K562 (cell line): ENCODE measurements around the gene IKZF4. TPM values are rescaled to one million over a fixed set of nuclear protein-coding genes. Genes with fewer than 3 reads are reported as not detected.

Source experiments
- ATF7 ChIP-seq: fragments of 450-650 bp; IDR thresholded peaks from 2 replicates; pipeline ENCODE4 v1.7.1; 2014; ENCODE audit warnings: mild to moderate bottlenecking, moderate library complexity
- CREM ChIP-seq: IDR thresholded peaks from 2 replicates; pipeline ENCODE4 v1.6.1; 2014; ENCODE audit warnings: antibody characterized with exemption, low read depth
- DPF2 ChIP-seq: fragments of 450-650 bp; IDR thresholded peaks from 2 replicates; pipeline ENCODE4 v1.6.1; 2016
- ELF2 ChIP-seq: fragments of 250-450 bp; sonication (Bioruptor Pico); IDR thresholded peaks from 2 replicates; pipeline ENCODE4 v1.5.0; 2021; ENCODE audit warnings: mild to moderate bottlenecking
- HDAC2 ChIP-seq: fragments of 450-650 bp; IDR thresholded peaks from 2 replicates; pipeline ENCODE4 v1.6.1; 2016; ENCODE audit warnings: mild to moderate bottlenecking
- MCM5 ChIP-seq: fragments of 450-650 bp; IDR thresholded peaks from 2 replicates; pipeline ENCODE4 v1.6.1; 2016; ENCODE audit warnings: low read depth
- NFE2L1 ChIP-seq: fragments of 450-650 bp; IDR thresholded peaks from 2 replicates; pipeline ENCODE4 v1.6.1; 2016; ENCODE audit warnings: missing genetic modification characterization, low read depth, mild to moderate bottlenecking, missing compliant biosample characterization, moderate library complexity, borderline replicate concordance
- POLR2G ChIP-seq: fragments of 200-400 bp; formaldehyde crosslinking; IDR thresholded peaks from 2 replicates; pipeline ENCODE4 v1.6.1; 2017; ENCODE audit warnings: low read depth, mild to moderate bottlenecking, antibody characterized with exemption, low read length, moderate library complexity
- PURB ChIP-seq: sonication (generic); formaldehyde crosslinking; IDR thresholded peaks from 2 replicates; pipeline ENCODE4 v1.9.0; 2021; ENCODE audit warnings: low read depth, mild to moderate bottlenecking, missing genetic modification reagents
- RBFOX2 ChIP-seq: fragments of 200-400 bp; formaldehyde crosslinking; IDR thresholded peaks from 2 replicates; pipeline ENCODE4 v1.6.1; 2017; ENCODE audit warnings: low read depth, mild to moderate bottlenecking, low read length, moderate library complexity
- ZC3H4 ChIP-seq: sonication (generic); formaldehyde crosslinking; IDR thresholded peaks from 2 replicates; pipeline ENCODE4 v1.9.0; 2021; ENCODE audit warnings: missing genetic modification reagents, borderline replicate concordance
- ZNF3 ChIP-seq: fragments of 250-450 bp; sonication (Bioruptor Pico); IDR thresholded peaks from 2 replicates; pipeline ENCODE4 v1.5.0; 2021; ENCODE audit warnings: mild to moderate bottlenecking, moderate library complexity
- polyA plus RNA-seq, 8 experiments: library from polyadenylated mRNA; depleted of rRNA in 4 of 8; stranded (reverse) in 5 of 8; unstranded in 3 of 8; fragments of >200 nt; fragmentation: Nextera tagmentation in 2 of 8; fragmentation: Illumina TruSeq in 1 of 8; extraction: Ambion mirVana in 2 of 8; extraction: Trizol in 1 of 8; gene quantifications; 2 replicates each; pipeline versions ENCODE4 v1.2.1 to v1.2.3, GENCODE V29; 2011 to 2014; ENCODE audit warnings: inconsistent platforms in 1 of 8, missing spikeins in 1 of 8
- total RNA-seq, 7 experiments: library from RNA; depleted of rRNA in 6 of 7; stranded (reverse); fragments of >200 nt in 6 of 7; fragmentation: Illumina TruSeq in 2 of 7; extraction: Trizol in 2 of 7; gene quantifications; 2 replicates each; pipeline versions ENCODE4 v1.2.1 to v1.2.3, GENCODE V29; 2011 to 2021; ENCODE audit warnings: low replicate concordance in 1 of 7
- TF ChIP-seq, protein P1 (sequence below): fragments of 200-800 bp; sonication (Bioruptor generic); IDR thresholded peaks from 2 replicates; pipeline ENCODE4 v1.6.1; 2017; ENCODE audit warnings: missing genetic modification characterization, missing compliant biosample characterization
- TF ChIP-seq, protein P2 (sequence below): fragments of 250-450 bp; sonication (Bioruptor Pico); IDR thresholded peaks from 2 replicates; pipeline ENCODE4 v1.9.0; 2021; ENCODE audit warnings: mild to moderate bottlenecking, inconsistent platforms
- TF ChIP-seq, protein P3 (sequence below): sonication (generic); formaldehyde crosslinking; IDR thresholded peaks from 2 replicates; pipeline ENCODE4 v1.4.0; 2020; ENCODE audit warnings: mild to moderate bottlenecking, missing genetic modification reagents
- TF ChIP-seq, protein P4 (sequence below), 2 experiments: IDR thresholded peaks in 1 of 2; conservative IDR thresholded peaks in 1 of 2; 2 replicates each; pipeline ENCODE4 v1.6.1; 2016; ENCODE audit warnings: low read depth in 2 of 2, mild to moderate bottlenecking in 1 of 2, missing compliant biosample characterization in 1 of 2, missing genetic modification characterization in 1 of 2, moderate library complexity in 1 of 2
- TF ChIP-seq, protein P5 (sequence below): fragments of 250-450 bp; sonication (Bioruptor Pico); IDR thresholded peaks from 2 replicates; pipeline ENCODE4 v1.4.0; 2020; ENCODE audit warnings: mild to moderate bottlenecking

Gene IKZF4
- total and polyA plus RNA-seq, 9 of the 15 experiments (the other 6 are each of a cell fraction or from before 2014, with no cell fraction given), result 1.9 to 16.3 (median 3.6) TPM

DNA sequence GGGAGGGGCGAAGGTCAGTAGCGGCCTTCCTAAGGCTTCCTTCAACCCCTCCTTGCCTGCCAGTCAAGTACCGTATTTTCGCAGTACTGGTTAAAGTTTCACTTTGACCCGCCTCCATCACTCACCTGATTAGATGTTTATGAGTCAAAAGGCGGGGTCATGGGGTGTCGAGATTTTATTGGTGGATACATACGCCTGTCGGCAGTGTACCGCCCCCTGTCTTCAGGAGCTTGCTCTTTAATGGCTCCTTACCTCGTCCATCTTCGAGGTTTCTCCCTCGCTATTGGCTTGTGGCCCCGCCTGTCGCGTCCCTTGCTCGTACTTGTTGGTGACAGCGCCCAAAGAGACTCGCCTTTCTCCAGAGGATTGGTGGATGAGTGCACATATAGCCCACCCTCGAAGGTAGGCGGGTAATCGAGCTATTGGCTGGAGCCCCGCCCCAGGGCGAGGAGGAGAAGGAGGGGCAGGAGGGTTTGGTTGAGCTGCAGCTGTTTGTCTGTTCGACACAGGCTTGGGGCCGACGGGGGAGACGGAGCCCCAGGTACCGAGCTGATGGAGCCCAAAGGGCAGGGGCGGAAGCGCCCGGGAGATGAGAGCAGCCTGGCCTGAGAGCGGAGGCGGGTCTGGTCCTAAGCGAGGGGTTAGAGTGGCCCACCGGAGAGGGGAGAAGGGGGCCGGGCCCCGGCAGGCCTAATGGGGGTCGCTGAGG lies 47.1 kb upstream of the IKZF4 start, which contains the start of gene RAB5B (continued):
- TF ChIP-seq, protein P1, sequence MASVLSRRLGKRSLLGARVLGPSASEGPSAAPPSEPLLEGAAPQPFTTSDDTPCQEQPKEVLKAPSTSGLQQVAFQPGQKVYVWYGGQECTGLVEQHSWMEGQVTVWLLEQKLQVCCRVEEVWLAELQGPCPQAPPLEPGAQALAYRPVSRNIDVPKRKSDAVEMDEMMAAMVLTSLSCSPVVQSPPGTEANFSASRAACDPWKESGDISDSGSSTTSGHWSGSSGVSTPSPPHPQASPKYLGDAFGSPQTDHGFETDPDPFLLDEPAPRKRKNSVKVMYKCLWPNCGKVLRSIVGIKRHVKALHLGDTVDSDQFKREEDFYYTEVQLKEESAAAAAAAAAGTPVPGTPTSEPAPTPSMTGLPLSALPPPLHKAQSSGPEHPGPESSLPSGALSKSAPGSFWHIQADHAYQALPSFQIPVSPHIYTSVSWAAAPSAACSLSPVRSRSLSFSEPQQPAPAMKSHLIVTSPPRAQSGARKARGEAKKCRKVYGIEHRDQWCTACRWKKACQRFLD (CRISPR knock-in tag), result no peak
- TF ChIP-seq HDAC2 (peak; percentile 88), RBFOX2 (peak; percentile 94), ELF2 (CRISPR knock-in tag) (peak; percentile 56; the same call in 1 of the 2 replicates), ZNF3 (CRISPR knock-in tag) (no peak), POLR2G (peak; percentile 98), NFE2L1 (tag) (no peak), ZC3H4 (CRISPR knock-in tag) (no peak), CREM (peak; percentile 96), MCM5 (no peak), DPF2 (0 out of 2 replicates have a peak, but pooled peaks have one; percentile 39), ATF7 (peak; percentile 98), PURB (CRISPR knock-in tag) (no peak)
- TF ChIP-seq, protein P2, sequence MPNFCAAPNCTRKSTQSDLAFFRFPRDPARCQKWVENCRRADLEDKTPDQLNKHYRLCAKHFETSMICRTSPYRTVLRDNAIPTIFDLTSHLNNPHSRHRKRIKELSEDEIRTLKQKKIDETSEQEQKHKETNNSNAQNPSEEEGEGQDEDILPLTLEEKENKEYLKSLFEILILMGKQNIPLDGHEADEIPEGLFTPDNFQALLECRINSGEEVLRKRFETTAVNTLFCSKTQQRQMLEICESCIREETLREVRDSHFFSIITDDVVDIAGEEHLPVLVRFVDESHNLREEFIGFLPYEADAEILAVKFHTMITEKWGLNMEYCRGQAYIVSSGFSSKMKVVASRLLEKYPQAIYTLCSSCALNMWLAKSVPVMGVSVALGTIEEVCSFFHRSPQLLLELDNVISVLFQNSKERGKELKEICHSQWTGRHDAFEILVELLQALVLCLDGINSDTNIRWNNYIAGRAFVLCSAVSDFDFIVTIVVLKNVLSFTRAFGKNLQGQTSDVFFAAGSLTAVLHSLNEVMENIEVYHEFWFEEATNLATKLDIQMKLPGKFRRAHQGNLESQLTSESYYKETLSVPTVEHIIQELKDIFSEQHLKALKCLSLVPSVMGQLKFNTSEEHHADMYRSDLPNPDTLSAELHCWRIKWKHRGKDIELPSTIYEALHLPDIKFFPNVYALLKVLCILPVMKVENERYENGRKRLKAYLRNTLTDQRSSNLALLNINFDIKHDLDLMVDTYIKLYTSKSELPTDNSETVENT (CRISPR knock-in tag), result peak; percentile 73; the same call in 1 of the 2 replicates
- TF ChIP-seq, protein P3, sequence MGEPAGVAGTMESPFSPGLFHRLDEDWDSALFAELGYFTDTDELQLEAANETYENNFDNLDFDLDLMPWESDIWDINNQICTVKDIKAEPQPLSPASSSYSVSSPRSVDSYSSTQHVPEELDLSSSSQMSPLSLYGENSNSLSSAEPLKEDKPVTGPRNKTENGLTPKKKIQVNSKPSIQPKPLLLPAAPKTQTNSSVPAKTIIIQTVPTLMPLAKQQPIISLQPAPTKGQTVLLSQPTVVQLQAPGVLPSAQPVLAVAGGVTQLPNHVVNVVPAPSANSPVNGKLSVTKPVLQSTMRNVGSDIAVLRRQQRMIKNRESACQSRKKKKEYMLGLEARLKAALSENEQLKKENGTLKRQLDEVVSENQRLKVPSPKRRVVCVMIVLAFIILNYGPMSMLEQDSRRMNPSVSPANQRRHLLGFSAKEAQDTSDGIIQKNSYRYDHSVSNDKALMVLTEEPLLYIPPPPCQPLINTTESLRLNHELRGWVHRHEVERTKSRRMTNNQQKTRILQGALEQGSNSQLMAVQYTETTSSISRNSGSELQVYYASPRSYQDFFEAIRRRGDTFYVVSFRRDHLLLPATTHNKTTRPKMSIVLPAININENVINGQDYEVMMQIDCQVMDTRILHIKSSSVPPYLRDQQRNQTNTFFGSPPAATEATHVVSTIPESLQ (CRISPR knock-in tag), result no peak
- TF ChIP-seq, protein P4, sequence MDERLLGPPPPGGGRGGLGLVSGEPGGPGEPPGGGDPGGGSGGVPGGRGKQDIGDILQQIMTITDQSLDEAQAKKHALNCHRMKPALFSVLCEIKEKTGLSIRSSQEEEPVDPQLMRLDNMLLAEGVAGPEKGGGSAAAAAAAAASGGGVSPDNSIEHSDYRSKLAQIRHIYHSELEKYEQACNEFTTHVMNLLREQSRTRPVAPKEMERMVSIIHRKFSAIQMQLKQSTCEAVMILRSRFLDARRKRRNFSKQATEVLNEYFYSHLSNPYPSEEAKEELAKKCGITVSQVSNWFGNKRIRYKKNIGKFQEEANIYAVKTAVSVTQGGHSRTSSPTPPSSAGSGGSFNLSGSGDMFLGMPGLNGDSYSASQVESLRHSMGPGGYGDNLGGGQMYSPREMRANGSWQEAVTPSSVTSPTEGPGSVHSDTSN (CRISPR knock-in tag; IDR thresholded peaks at IDR 0.05; ENCODE audit: low read depth), result peak; percentile 94
- TF ChIP-seq, protein P4 (tag; conservative IDR thresholded peaks at IDR 0.05; ENCODE audit: low read depth), result peak; percentile 100
- TF ChIP-seq, protein P5, sequence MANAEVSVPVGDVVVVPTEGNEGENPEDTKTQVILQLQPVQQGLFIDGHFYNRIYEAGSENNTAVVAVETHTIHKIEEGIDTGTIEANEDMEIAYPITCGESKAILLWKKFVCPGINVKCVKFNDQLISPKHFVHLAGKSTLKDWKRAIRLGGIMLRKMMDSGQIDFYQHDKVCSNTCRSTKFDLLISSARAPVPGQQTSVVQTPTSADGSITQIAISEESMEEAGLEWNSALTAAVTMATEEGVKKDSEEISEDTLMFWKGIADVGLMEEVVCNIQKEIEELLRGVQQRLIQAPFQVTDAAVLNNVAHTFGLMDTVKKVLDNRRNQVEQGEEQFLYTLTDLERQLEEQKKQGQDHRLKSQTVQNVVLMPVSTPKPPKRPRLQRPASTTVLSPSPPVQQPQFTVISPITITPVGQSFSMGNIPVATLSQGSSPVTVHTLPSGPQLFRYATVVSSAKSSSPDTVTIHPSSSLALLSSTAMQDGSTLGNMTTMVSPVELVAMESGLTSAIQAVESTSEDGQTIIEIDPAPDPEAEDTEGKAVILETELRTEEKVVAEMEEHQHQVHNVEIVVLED (CRISPR knock-in tag), result no peak
